Measurements from ENCODE around the gene PC.
"Not testable (repeated sequence)": the region's sequence is repeated elsewhere in the genome, so short reads cannot be mapped to it uniquely, and the experiment has no call there.

Gene PC

DNA sequence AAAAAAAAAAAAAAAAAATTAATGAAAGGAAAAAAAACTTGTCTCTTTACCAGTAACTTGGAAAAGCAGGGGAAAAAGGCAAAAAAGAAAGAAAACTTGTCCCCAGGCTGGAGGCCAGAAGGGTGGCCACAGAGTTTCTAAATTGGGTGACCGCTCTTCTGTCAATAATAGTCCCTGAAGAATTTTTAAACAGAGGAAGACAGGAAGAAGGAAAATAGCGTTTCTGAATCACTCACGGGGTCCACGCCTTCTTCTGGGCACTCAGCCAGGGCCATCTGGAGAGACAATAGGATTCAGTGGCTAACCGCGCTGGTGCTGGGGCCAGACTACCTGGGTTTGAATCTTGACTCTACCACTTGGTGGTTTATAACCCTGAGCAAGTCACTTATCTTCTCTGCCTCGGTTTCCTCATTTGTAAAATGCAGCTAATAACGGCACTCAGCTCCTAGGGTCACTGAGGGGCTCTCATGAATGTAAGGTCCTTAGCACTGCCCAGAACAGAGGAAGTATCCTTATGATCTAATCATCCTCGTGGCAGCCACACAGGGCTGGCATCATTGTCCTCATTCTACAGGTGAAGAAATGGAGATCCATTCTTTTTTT lies 23.9 kb upstream of the PC start:
- in situ Hi-C loops (cut with MboI; ENCODE audit: low sequenced_read_pairs) = no loop called here

DNA sequence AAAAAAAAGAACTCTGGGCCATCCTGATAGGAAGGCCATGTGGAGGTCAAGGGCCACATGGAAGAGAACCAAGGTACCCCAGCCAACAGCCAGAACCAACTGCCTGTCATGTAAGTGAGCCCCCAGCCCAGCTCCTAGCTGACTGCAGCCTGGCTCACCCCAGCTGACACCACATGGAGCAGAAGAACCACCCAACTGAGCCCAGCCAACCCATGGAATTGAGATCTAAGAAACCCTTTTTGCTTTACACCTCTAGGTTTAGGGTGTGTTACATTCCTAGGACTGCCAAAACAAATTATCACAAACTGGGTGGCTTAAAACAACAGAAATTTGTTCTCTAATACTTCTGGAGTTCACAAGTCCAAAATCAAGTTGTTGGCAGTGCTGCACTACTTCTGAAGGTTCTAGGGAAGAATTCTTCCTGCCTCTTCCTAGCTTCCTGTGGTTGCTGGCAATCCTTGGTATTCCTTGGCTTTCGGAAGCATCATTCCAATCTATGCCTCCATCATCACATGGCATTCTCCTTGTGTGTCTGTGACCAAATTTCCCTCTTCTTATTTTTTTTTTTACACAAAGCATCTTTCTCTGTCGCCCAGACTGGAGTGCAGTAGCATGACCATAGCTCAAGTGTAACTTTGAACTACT lies 21.3 kb upstream of the PC start:
- in situ Hi-C loops (cut with MboI; ENCODE audit: low sequenced_read_pairs) = no loop called here

DNA sequence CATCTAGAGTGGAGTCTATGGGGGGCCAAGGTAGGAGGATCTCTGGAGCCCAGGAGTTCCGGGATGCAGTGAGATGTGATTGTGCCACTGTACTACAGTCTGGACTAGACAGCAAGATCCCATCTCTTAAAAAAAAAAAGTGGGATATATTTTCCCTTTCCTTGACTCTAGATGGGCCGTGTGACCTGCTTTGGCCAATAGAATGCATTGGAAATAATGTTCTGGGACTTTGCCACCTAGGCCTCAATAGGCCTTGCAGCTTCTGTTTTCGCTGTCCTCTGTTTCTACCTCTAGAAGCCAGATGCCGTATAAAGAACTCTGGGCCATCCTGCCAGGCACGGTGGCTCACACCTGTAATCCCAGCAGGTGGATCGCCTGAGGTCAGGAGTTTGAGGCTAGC lies 20.5 kb upstream of the PC start:
- in situ Hi-C loops (cut with MboI; ENCODE audit: low sequenced_read_pairs) = no loop called here

DNA sequence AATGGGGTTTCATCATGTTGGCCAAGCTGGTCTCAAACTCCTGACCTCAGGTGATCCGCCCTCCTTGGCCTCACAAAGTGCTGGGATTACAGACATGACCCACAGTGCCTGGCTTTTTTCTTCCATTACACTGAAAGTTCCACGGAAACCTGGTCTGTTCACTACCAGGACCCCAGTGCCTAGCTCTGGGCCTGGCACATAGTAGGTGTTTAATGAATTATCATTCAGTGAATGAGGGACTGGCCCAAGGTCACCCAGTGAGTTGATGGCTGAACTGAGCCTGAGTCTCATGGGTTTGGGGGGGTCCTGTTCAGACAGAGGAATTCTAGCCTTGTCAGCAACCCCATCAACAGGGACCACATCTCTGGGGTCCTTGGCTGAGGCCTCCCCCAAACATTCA lies 20.0 kb upstream of the PC start:
- in situ Hi-C loops (cut with MboI; ENCODE audit: low sequenced_read_pairs) = no loop called here

DNA sequence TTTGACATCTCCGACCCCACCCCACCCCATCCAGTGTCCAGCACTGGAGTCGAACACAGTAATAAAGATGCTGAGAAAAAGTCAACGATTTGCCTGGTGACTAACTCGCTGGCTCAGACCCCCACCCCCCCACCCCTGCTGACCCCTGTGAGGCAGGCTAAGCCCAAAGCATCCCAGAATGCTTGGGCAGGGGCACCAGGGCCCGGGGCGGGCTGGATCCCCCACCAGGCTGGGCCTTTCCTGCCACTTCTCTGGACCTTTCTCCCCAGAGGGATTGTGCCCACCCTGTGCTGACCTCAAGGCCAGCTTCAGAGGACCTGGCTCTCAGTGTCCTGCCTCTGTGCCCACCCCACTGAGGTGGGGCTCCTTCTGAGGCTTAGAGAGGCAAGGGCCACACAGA lies 18.7 kb upstream of the PC start:
- in situ Hi-C loops (cut with MboI; ENCODE audit: low sequenced_read_pairs) = no loop called here

DNA sequence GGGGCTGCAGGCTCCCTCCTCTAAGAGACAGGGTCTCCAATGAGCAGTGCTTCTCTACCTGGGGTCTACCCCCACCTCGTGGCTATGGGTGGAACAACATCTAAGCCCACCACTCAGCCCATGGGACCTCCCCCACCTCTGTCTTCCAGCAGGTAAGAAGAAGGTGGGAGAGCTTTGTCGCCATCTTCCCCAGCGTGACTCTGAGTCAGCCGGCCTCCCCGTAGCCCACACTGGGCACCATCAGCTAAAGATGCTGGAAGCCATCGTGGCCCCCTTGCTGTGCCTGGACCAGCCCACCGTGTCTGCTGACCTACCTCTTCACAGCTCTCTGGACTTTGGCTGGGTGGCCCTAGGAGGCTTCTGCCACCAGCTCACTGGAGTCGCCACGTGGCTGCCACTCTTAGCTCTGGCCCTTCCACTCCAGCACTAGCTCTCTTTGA lies 17.9 kb upstream of the PC start:
- in situ Hi-C loops (cut with MboI; ENCODE audit: low sequenced_read_pairs) = no loop called here

DNA sequence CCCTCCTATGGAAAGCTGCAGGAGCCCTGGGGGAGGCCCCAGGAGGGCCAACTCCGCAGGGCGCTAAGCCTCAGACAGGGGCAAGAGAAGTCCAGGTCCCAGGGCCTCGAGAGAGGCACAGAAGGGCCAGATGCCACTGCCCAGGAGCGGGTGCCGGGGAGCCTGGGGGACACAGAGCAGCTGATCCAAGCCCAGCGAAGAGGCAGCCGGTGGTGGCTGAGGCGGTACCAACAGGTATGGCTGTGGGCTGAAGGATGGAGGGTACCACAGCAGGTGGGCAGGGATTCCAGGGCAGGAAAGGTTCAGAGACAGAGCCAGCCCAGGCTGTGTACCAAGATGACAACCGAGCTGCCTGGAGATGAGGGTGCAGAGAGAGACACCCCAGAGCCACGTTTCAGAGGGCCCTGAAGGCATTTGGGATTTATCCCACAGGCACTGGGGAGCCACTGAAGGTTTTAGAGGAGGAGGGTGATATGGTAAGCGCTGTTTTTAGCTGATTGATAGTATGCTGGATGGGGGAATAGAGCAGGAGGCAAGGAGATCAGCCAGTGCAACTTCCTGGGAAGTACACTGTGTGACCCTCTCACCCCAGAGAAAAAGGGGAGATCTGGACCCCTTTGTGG lies 17.3 kb upstream of the PC start:
- in situ Hi-C loops (cut with MboI; ENCODE audit: low sequenced_read_pairs) = no loop called here

DNA sequence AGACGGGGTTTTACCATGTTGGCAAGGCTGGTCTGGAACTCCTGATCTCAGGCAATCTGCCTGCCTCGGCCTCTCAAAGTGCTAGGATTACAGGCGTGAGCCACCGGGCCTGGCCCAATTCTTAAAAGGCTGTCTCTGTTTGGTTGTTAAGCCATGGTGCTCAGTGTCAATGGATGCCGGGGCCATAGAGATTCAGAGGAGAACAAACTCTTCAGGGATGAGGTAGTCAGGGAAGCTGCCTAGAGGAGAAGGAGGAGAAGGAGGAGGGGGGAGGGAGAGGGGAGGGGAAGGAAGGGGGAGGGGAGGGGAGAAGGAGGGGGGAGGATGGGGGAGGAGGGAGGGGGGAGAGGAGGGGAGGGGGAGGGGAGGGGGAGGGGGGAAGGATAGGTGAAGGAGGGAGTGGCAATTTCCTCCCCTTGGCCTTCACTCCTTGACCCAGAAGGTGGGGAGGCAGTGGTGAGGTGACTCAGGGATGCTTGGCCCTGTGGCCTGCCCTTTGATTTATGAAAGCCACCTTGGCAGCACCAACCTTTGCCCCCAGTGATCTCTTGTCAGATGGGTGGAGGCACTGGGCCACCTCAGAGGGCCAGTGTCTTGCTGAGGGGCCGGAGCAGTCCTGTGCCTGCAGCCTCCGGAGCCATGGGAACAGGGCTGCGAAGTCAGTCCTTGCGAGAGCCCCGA lies 16.7 kb upstream of the PC start, which contains the start of gene C11orf86:
TSS of gene C11orf86 (plus strand) at position 581 of the 681 bp plus-strand sequence. CDS start at position 640, 59 bp downstream.
- in situ Hi-C loops (cut with MboI; ENCODE audit: low sequenced_read_pairs) = no loop called here

DNA sequence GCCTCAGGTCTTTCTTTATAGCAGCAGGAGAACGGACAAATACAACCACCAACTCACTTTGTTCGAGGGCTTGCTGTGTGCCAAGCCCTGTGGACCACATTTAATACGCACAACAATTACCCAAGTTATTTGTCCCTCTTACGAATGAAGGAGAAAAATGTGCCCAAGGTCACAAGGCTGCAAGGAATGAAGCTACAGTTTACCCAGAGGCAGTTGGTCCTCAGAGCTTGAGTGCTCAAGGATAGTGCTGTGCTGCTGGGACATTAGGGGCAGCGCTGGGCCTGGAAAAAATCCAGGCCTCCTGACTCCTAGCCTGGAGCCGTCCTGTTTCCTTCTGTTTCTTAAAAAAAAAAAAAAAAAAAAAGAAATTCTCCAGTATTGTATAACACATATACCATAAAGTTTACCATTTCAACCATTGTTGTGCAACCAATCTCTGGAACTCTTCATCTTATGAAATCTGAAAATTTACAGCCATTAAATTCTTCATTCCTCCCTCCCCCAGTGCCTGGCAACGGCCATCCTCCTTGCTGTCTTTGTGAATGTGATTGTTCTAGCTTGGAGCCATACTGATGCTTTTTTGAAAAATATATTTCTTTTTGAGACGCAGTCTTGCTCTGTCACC lies 15.9 kb upstream of the PC start:
- in situ Hi-C loops (cut with MboI; ENCODE audit: low sequenced_read_pairs) = no loop called here

DNA sequence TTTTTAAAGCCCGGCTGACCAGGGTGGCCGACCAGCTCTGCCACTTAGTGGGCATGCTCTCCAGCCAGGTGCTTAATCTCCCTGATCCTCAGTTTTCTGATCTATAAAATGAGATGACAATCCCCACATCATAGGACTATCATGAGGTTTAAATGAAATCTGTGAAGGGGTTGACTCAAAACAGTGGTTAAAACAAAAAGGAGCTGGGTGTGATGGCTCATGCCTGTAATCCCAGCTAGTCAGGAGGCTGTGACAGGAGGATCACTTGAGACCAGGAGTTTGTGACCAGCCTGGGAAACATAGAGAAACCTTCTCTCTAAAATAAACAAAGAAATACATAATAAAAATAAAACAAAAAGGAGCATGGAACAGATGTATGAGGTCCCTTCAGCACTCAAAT lies 13.3 kb upstream of the PC start:
- in situ Hi-C loops (cut with MboI; ENCODE audit: low sequenced_read_pairs) = no loop called here

DNA sequence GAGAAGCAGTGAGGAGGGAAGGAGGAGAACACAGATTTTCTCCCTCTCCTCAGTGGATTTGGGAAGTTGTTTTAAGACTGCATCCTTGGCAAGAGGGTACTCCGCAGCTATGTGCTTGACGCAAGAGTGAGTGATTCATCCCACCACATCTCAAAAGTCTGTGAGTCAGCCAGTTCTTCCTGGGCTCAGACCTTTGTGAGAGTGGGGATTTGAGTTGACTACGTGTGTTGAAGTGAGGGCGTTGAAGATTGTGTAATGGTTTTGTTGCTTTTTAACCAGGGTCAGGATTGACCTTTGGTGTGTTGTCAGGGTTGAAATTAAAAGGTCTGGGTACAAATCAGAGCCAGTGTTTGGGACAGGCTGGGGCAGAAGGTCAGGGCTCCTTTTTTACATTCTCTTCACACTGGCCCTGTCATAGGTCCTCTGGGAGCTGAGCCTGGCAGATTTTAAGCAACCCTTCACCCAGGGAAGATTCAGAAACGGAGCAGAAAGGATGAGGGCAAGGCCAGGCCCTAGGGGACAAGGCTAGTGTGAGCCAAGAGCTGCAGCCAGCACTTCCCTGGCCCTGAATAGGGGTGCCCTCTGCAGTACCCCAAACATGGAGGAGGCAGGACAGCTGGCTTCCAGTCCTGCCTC lies 12.7 kb upstream of the PC start:
- in situ Hi-C loops (cut with MboI; ENCODE audit: low sequenced_read_pairs) = no loop called here

DNA sequence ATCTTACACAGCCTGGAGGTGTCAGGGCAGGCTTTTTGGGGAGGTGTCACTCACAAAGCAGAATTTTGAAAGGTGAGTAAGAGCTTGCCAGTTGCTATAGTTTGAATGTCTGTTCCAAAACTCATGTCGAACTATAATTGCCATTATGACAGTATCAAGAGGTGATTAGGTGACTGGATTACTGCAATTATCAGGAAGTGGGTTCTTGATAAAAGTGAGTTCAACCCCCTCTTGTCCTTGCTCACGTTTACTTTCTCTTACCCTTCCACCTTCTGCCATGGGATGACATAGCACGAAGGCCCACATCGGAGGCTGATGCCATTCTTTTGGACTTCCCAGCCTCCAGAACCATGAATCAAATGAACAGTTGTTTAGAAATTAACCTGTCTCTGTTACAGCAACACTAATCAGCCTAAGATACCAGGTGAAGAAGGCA lies 12.2 kb upstream of the PC start:
- in situ Hi-C loops (cut with MboI; ENCODE audit: low sequenced_read_pairs) = no loop called here

DNA sequence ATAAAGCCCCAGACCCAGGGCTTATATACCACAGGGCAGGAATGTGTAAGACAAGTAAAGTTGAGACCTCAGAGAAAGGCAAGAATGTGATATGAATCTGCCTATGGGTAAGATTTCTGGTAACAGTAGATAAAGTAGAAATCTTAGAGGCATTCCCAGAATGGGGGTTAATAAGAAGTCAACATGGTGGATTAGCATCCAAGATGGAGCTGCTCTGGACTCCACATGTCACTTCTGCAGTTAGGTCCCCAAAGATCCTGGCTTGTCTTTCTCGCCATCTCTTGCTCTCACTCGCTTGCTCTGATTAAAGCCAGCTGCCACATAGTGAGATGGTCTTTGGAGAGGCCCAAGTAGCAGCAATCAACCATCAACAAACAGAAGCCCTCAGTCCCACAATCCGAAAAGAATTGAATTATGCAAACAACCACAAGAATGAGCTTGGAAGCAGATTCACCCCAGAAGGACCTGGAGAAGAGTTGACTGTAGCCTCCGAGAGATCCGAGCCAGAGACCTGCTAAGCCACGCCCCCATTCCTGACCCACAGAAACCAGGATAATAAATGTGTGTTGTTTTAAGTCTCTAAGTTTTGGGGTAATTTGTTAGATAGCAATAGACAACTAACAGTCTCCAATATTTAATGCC lies 11.5 kb upstream of the PC start:
- in situ Hi-C loops (cut with MboI; ENCODE audit: low sequenced_read_pairs) = no loop called here

DNA sequence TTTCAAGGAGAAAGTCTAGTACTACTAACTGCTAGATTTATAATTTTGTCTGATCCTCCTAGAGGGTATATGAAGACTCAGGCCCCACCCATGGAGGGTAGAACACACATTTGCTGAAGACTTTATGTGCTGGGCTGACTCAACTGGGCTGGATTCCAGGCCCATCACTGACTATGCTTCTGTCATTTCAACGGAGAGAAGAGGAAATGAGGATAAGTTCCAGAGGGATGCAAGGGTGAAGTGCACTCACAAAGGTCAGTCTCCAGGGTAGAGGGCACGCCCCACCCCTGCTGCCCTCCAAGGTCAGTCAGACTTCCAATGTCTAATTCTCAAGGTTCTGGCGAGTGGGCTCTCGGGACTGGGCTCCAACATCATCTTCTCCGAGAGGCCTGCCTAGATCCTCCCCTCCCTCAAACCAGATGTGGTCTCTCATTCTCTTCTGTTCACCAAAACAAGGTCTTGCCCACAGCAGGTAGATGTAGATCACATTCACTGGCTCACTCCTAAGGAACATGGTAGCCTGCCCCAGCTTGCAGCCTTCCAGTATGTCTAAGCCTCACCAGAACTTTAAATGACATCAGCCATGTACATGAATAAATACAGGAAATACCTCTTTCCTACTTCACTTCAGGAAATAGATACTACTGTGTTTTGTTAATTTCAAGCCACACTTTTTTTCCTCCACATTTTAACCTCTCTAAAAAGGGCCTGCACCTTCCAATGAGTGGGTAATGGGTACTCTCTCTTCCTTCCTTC lies 9.7 kb upstream of the PC start:
- in situ Hi-C loops (cut with MboI; ENCODE audit: low sequenced_read_pairs) = no loop called here

DNA sequence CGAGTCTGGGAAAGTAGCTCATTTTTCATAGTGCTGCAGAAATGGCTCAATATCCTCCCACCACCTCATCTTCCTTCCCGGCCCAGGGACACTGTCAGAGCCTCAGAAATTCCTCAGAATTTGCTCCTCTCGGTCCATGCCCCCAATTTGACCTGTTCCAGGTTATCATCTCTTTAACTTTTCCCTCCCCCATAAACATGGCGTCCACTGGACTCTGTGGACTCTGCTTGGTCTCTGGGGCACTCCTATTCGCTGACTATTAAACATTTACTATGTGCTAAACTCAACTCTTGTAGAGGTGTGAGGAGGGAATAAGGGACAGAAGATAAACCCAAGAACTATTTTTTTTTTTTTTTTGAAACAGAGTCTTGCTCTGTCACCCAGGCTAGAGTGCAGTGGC lies 8.2 kb upstream of the PC start:
- in situ Hi-C loops (cut with MboI; ENCODE audit: low sequenced_read_pairs) = no loop called here

DNA sequence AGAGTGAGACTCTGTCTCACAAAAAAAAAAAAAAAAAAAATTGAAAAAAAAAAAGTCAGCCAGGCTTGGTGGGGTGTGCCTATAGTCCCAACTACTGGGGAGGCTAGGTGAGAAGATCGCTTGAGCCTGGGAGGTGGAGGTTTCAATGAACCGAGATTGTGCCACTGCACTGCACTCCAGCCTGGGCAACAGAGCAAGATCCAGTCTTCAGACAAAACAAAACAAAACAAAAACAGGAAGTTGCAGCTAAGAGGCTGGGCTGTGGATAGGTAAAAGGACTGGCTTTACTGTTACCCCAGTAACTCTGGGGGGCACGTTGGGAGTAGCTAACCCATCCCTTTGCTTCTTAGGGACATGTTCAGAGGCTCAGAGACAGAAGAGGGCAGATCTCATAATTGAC lies 6.3 kb upstream of the PC start:
- in situ Hi-C loops (cut with MboI; ENCODE audit: low sequenced_read_pairs) = no loop called here

DNA sequence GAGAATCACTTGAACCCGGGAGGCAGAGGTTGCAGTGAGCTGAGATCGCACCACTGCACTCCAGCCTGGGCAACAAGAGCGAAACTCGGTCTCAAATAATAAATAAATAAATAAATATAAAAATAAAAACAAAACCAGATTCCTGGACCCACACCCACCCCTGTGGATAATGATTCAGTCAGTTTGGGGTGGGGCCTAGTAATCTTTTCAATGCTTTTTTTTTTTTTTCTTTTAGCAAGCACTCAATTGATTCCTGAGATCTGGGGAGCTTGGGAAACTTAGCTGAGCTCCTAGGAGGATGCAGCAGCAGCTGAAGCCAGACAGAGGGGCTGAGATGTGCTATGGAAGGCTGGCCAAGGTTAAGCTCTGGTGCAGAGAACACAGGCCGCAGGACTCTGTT lies 4.6 kb upstream of the PC start:
- in situ Hi-C loops (cut with MboI; ENCODE audit: low sequenced_read_pairs) = no loop called here

DNA sequence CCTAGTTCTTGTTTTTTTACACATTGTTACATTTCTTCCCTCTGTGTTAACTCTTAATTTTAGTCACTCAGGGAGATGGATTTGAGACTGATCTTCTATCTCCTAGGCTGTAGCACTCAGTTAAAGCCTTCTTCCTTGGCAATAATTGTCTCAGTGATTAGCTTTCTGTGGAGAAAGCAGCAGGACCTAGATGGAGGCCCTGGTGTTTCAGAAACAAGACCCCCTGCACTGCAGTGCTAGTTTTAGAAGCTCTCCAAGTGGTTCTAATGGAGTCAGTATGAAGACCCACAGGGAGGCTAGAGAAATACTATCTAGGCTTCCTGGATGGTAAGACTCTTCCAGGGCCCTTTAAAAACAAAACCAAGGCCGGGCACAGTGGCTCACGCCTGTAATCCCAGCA lies 4.1 kb upstream of the PC start:
- in situ Hi-C loops (cut with MboI; ENCODE audit: low sequenced_read_pairs) = no loop called here

DNA sequence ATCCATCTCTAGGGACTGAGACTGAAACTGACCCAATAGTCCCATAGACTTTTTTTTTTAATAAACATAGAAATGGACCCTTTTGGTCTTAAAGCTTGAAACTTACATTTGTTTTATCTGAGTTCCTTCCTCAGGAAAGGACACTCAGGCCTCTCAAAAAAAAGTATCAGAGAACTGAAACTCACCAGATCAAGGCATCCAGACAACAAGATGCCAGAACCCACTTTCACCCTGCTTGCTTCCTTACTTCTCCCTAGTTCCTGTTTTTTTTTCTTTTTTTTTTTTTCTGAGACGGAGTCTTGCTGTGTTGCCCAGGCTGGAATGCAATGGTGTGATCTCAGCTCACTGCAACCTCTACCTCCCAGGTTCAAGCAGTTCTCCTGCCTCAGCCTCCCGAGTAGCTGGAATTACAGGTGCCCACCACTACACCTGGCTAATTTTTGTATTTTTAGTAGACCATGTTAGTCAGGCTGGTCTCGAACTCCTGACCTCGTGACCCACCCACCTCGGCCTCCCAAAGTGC lies 3.6 kb upstream of the PC start:
- in situ Hi-C loops (cut with MboI; ENCODE audit: low sequenced_read_pairs) = not testable (repeated sequence)

DNA sequence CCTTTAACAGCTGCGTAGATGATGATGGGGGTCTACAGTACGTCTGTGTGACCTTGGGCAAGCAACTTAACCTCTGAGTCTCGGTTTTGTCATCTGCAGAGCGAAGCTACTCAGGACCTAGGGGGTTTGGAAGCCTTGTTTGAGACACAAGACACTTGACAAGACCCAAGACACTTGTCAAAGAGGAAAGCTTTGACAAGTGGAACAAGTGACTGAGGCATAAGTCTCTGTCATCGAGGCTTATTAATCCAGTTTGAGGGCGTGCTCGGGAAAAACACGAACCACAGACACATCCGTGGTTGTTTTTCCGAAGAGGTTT lies 732 bp upstream of the PC start:
- in situ Hi-C loops (cut with MboI; ENCODE audit: low sequenced_read_pairs) = no loop called here

Measured in HL-60/S4 (cell line).